IMR-90 (cell line): ENCODE measurements around the gene ALOXE3. TPM values are rescaled to one million over a fixed set of nuclear protein-coding genes. Genes with fewer than 3 reads are reported as not detected.

Source experiments
- ATAC-seq: fragments of 200-7000 bp; cut with Tn5 transposase; 2 replicates; pipeline ENCODE4 v1.9.1; 2020; ENCODE audit warnings: low read depth, mild to moderate bottlenecking, moderate library complexity
- BruUV-seq: library from RNA; stranded (reverse); fragments of 400-500 nt; replicated peaks from 2 replicates; lab custom pipeline; 2021; lab: Mats Ljungman, UMichigan
- CTCF ChIA-PET: fragments of 300-600 bp; formaldehyde crosslinking; extraction: SDS; loops from one replicate; lab custom pipeline; 2021; ENCODE audit warnings: antibody characterized with exemption; lab: Yijun Ruan, JAX
- POLR2A ChIA-PET: fragments of 300-600 bp; sonication (Branson Sonifier 250); formaldehyde crosslinking; loops from one replicate; lab custom pipeline; 2022; ENCODE audit warnings: antibody characterized with exemption; ENCODE audit not compliant: unreplicated experiment; lab: Charles Lee
- DNase-seq: peaks from one replicate; pipeline ENCODE4 v3.0.0; 2013
- H2AFZ ChIP-seq: replicated peaks from 2 replicates; pipeline ENCODE3; 2013; ENCODE audit warnings: low read length, mild to moderate bottlenecking; ENCODE audit not compliant: poor library complexity
- H2AK5ac ChIP-seq: 2 replicates; pipeline ENCODE4 v1.6.1; 2013; ENCODE audit warnings: low read depth, low read length, inconsistent platforms
- H2AK9ac ChIP-seq: replicated peaks from 2 replicates; pipeline ENCODE3; 2013; ENCODE audit warnings: mild to moderate bottlenecking, low read depth, low read length, moderate library complexity; ENCODE audit not compliant: poor library complexity
- H2BK120ac ChIP-seq: 2 replicates; pipeline ENCODE4 v1.6.1; 2013; ENCODE audit warnings: low read depth, low read length, inconsistent platforms
- H2BK15ac ChIP-seq: 3 replicates; pipeline ENCODE4 v1.6.1; 2013; ENCODE audit warnings: low read depth, low read length, inconsistent platforms
- H2BK20ac ChIP-seq: 2 replicates; pipeline ENCODE4 v1.6.1; 2013; ENCODE audit warnings: low read depth, mild to moderate bottlenecking, inconsistent platforms, low read length, moderate library complexity
- H2BK5ac ChIP-seq: 2 replicates; pipeline ENCODE4 v1.6.1; 2013; ENCODE audit warnings: mild to moderate bottlenecking, low read depth, low read length, inconsistent platforms; ENCODE audit not compliant: poor library complexity, severe bottlenecking
- H3K14ac ChIP-seq: replicated peaks from 2 replicates; pipeline ENCODE4 v1.6.1; 2013; ENCODE audit warnings: low read depth, low read length, inconsistent platforms
- H3K18ac ChIP-seq: 2 replicates; pipeline ENCODE4 v1.6.1; 2013; ENCODE audit warnings: low read depth, low read length, control low read depth
- H3K23ac ChIP-seq: 2 replicates; pipeline ENCODE4 v1.6.1; 2013; ENCODE audit warnings: low read depth, low read length, inconsistent platforms
- H3K27ac ChIP-seq: 2 replicates; pipeline ENCODE4 v1.5.1; 2013; ENCODE audit warnings: mild to moderate bottlenecking, control low read depth, low read length; ENCODE audit not compliant: insufficient read depth
- H3K27me3 ChIP-seq: 2 replicates; pipeline ENCODE4 v1.6.1; 2013; ENCODE audit warnings: low read length; ENCODE audit not compliant: control insufficient read depth, insufficient read depth
- H3K36me3 ChIP-seq: 2 replicates; pipeline ENCODE4 v1.6.1; 2013; ENCODE audit warnings: low read length, mixed read lengths; ENCODE audit not compliant: control insufficient read depth, insufficient read depth
- H3K4ac ChIP-seq: 2 replicates; pipeline ENCODE4 v1.6.1; 2013; ENCODE audit warnings: low read depth, low read length, inconsistent platforms
- H3K4me1 ChIP-seq: 2 replicates; pipeline ENCODE4 v1.6.1; 2013; ENCODE audit warnings: low read length, mixed read lengths; ENCODE audit not compliant: control insufficient read depth, insufficient read depth
- H3K4me2 ChIP-seq: 2 replicates; pipeline ENCODE4 v1.6.1; 2013; ENCODE audit warnings: low read depth, mild to moderate bottlenecking, control low read depth, low read length, moderate library complexity
- H3K4me3 ChIP-seq: 2 replicates; pipeline ENCODE4 v1.5.1; 2013; ENCODE audit warnings: low read depth, mild to moderate bottlenecking, control low read depth, low read length, moderate library complexity; ENCODE audit not compliant: insufficient read depth
- H3K56ac ChIP-seq: 2 replicates; pipeline ENCODE4 v1.6.1; 2013; ENCODE audit warnings: low read length, inconsistent platforms; ENCODE audit not compliant: insufficient read depth; ENCODE audit errors: extremely low read depth
- H3K79me1 ChIP-seq, 2 experiments: 2 replicates each; pipeline ENCODE4 v1.6.1; 2013; ENCODE audit warnings: low read length in 2 of 2, inconsistent platforms in 1 of 2, low read depth in 1 of 2
- H3K9ac ChIP-seq: 2 replicates; pipeline ENCODE4 v1.6.1; 2013; ENCODE audit warnings: low read depth, low read length, control low read depth
- H3K9me1 ChIP-seq: 2 replicates; pipeline ENCODE4 v1.6.1; 2013; ENCODE audit warnings: low read length, inconsistent platforms; ENCODE audit not compliant: insufficient read depth
- H3K9me3 ChIP-seq: 2 replicates; pipeline ENCODE4 v1.6.1; 2013; ENCODE audit warnings: low read length; ENCODE audit not compliant: control insufficient read depth, insufficient read depth
- H4K20me1 ChIP-seq: 2 replicates; pipeline ENCODE4 v1.6.1; 2013; ENCODE audit warnings: low read length, inconsistent platforms; ENCODE audit not compliant: insufficient read depth
- H4K5ac ChIP-seq: 2 replicates; pipeline ENCODE4 v1.6.1; 2013; ENCODE audit warnings: mild to moderate bottlenecking, low read depth, low read length, control low read depth
- H4K8ac ChIP-seq, 2 experiments: 2 replicates each; pipeline ENCODE4 v1.6.1; 2013; ENCODE audit warnings: low read depth in 2 of 2, low read length in 2 of 2, control low read depth in 1 of 2, inconsistent platforms in 1 of 2
- H4K91ac ChIP-seq: 2 replicates; pipeline ENCODE4 v1.6.1; 2013; ENCODE audit warnings: low read depth, low read length, inconsistent platforms; ENCODE audit not compliant: insufficient read depth
- CTCF ChIP-seq: conservative IDR thresholded peaks from 2 replicates; pipeline ENCODE4 v1.5.1; 2012; ENCODE audit warnings: mild to moderate bottlenecking, low read depth, low read length, improper control_type of control experiment
- MXI1 ChIP-seq: IDR thresholded peaks from 2 replicates; pipeline ENCODE4 v1.6.1; 2012; ENCODE audit warnings: low read depth, mild to moderate bottlenecking, low read length, moderate library complexity, borderline replicate concordance
- WGBS, 2 experiments: methylation state at CpG; one replicate each; pipeline versions ENCODE4 v1.1.5 to v1.1.7; 2013; ENCODE audit warnings: missing lambda C conversion rate in 2 of 2; ENCODE audit not compliant: insufficient read length in 1 of 2; ENCODE audit errors: extremely low coverage in 2 of 2; 5-methylcytosine and 5-hydroxymethylcytosine counted together
- dilution Hi-C: fragments of 300-500 bp; cut with HindIII; formaldehyde crosslinking; loops from one replicate; pipeline ENCODE4 v1.14.3; 2018; ENCODE audit warnings: low sequenced_read_pairs; ENCODE audit not compliant: unreplicated experiment
- in situ Hi-C: fragments of 300-500 bp; cut with MboI; formaldehyde crosslinking; loops from 3 replicates; pipeline ENCODE4 v1.14.3; 2019; ENCODE audit warnings: low sequenced_read_pairs, inconsistent platforms, mixed read lengths
- intact Hi-C: fragments of 100-400 bp; cut with micrococcal nuclease; formaldehyde crosslinking; loops from 2 replicates; pipeline ENCODE4 v1.10.0; 2022
- polyA plus RNA-seq, 3 experiments: library from polyadenylated mRNA; depleted of rRNA; stranded (reverse); fragments of >200 nt; gene quantifications; 2 replicates each; pipeline ENCODE4 v1.2.3, GENCODE V29; 2012; ENCODE audit warnings: low replicate concordance in 1 of 3
- total RNA-seq: library from RNA; depleted of rRNA; stranded (reverse); fragments of >200 nt; gene quantifications from 2 replicates; pipeline ENCODE4 v1.2.3, GENCODE V29; 2012

Gene ALOXE3
- total and polyA plus RNA-seq, 2 of the 4 experiments (the other 2 are of a cell fraction): under 0.01 to 0.26 TPM

GRCh38 chr17:8154608-8155155 lies 36.4 kb upstream of the ALOXE3 start:
- no TSS peak for BruUV-seq
- Histone ChIP-seq H4K91ac (peak overlapping the region; percentile 19; the same call in 1 of the 2 replicates), H2BK15ac (no peak overlapping the region), H3K18ac (no peak overlapping the region), H4K8ac (no peak overlapping the region; a peak in 1 of 4 replicates), H3K27me3 (no peaks in the 10 kb centered on the region), H3K56ac (no peak overlapping the region), H3K4me3 (no peak overlapping the region), H2AK9ac (peak overlapping the region; percentile 30), H3K4ac (no peak overlapping the region), H3K4me1 (peaks cover 23% of the 10 kb centered on the region), H2AK5ac (peak overlapping the region; percentile 16; the same call in 1 of the 2 replicates), H2BK5ac (no peak overlapping the region), H3K14ac (no peak overlapping the region), H2BK20ac (no peak overlapping the region), H4K5ac (no peak overlapping the region), H3K4me2 (peak overlapping the region; percentile 9), H2AFZ (peak overlapping the region; percentile 73), H4K20me1 (peaks cover 13% of the 10 kb centered on the region), H3K27ac (peak overlapping the region; percentile 36), H3K9ac (no peak overlapping the region), H3K9me3 (no peaks in the 10 kb centered on the region), H2BK120ac (no peak overlapping the region), H3K23ac (0 out of 2 replicates have a peak overlapping the region, but pooled peaks have one; percentile 19), H3K9me1 (peaks cover 22% of the 10 kb centered on the region), H3K79me1 (peaks cover 3 to 46% of the 10 kb centered on the region in 2 experiments; a peak in 2 of 4 replicates), H3K36me3 (peaks cover 10% of the 10 kb centered on the region)
- dilution Hi-C loops: no loop called here
- TF ChIP-seq MXI1 (no peak), CTCF (no peak)
- in situ Hi-C loops: loop anchor here (25.0 kb wide), 1 partner anchor 917 kb away; the partner anchor contains the start of genes DVL2, GABARAP and PHF23
- DNase-seq: no peak
- ATAC-seq: no peak
- intact Hi-C loops: loop anchor here (5.0 kb wide), 1 partner anchor 72 kb away; no protein-coding TSS in a partner anchor
- 86% methylated on average over 1 of the region's 11 CpGs; no CpG with 5 or more reads in 1 of the 2 experiments for WGBS, 2 experiments
- ChIA-PET POLR2A (no interaction called here), CTCF (no interaction called here)
